ENCODE measurements around the gene IGFBP3.

IGFBP3 gene

GRCh38 chr7:45872116-45873034, 48.7 kb downstream of the IGFBP3 start:
- in situ Hi-C loops (cut with HindIII; ENCODE audit: low pct_unique_long_range_greater_than_20kb, low sequenced_read_pairs), result no loop called here
- peak in 1 of 2 experiments; percentile 43 for DNase-seq (ENCODE audit: low read depth in 1 of 2, low spot score in 1 of 2)
- no peak for TF ChIP-seq JUND (IDR thresholded peaks at IDR 0.05; ENCODE audit: low read depth)

GRCh38 chr7:45869426-45869825, 51.6 kb downstream of the IGFBP3 start:
- peak in 1 of 2 experiments; percentile 20 for DNase-seq (ENCODE audit: low read depth in 1 of 2, low spot score in 1 of 2)
- TF ChIP-seq JUND (IDR thresholded peaks at IDR 0.05; ENCODE audit: low read depth), result no peak
- in situ Hi-C loops (cut with HindIII; ENCODE audit: low pct_unique_long_range_greater_than_20kb, low sequenced_read_pairs), result no loop called here

DNA sequence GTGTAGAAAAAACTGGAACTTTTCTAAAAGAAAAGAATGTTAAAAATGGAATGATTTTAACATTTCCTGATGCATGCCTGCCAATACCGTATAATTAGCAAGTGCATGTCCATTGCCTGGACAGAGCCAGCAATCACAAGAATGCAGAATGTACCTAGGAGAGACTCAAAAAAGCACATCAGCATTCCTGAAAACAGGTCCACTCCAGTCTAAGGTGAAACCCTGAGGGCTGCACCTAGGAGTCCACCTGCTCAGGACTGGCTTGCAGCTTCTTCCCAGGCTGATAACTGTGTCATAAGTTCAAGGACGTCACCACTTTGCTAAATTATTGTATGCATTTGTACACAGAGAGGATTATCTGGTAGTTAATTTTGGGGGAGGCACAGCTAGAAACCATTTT, 53.6 kb downstream of the IGFBP3 start:
- in situ Hi-C loops (cut with HindIII; ENCODE audit: low pct_unique_long_range_greater_than_20kb, low sequenced_read_pairs), result no loop called here
- no peak for TF ChIP-seq JUND (IDR thresholded peaks at IDR 0.05; ENCODE audit: low read depth)

DNA sequence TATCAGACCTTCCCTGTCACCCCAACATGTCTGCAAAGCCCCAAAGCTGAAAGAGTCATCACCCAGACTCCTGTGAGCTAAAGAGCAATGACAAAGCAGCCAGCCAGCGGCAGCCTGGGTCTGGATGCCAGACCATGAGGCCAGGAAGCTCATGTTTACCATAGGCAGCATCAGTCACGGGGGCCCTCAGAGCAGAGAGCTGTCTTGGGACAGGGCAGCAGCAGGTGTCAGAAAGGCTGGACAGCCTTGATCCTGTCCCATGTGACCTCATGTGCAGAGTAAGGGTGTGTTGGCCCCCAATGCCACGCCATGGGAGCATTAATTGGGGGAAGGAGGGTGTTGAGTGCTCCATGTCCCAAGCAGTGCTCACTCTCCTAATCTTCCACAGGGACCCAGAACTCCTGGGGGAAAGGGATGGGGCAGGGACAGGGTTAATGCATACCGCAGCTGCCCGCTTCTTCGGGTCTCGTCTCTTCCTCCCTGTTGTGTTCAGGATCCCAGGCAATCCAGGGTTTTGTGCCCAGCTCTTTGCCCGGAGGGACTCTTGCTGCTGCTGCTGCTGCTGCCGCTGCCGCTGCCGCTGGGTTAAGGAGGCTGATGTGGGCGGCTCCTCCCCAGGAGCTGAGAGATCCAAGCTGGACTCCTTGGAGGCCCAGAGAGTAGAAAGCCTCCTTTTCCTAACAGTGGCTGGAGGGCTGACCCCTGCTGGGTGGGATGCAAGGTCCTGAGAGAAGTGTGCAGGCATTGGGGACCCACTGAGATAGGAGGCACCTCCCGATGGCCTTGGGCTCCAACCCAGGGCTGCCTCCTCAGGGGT, 55.3 kb downstream of the IGFBP3 start:
- DNase-seq (ENCODE audit: low read depth in 1 of 2, low spot score in 1 of 2), result no peak
- in situ Hi-C loops (cut with HindIII; ENCODE audit: low pct_unique_long_range_greater_than_20kb, low sequenced_read_pairs), result no loop called here
- no peak for TF ChIP-seq JUND (IDR thresholded peaks at IDR 0.05; ENCODE audit: low read depth)

More for the DNA sequence above, 53.6 kb downstream of the IGFBP3 start:
- no peak for DNase-seq (ENCODE audit: low read depth in 1 of 2, low spot score in 1 of 2)

- DNase-seq (ENCODE audit: low read depth in 1 of 2, low spot score in 1 of 2), result no peak
- no peak for TF ChIP-seq JUND (IDR thresholded peaks at IDR 0.05; ENCODE audit: low read depth)
- in situ Hi-C loops (cut with HindIII; ENCODE audit: low pct_unique_long_range_greater_than_20kb, low sequenced_read_pairs), result no loop called here
These were observed 57.4 kb downstream of the IGFBP3 start for GRCh38 chr7:45863715-45864114.

Data from T47D (cell line).